GM18498 (cell line): Measurements from ENCODE around the gene TANGO2.

ENCODE experiments used
- ATAC-seq: cut with Tn5 transposase; IDR thresholded peaks from one replicate; pipeline ENCODE4 v1.9.1; 2021; ENCODE audit warnings: mild to moderate bottlenecking, moderate library complexity; ENCODE audit not compliant: unreplicated experiment

The TANGO2 gene

GRCh38 chr22:20024650-20025397, 3.9 kb downstream of the TANGO2 start:
- ATAC-seq = no peak

DNA sequence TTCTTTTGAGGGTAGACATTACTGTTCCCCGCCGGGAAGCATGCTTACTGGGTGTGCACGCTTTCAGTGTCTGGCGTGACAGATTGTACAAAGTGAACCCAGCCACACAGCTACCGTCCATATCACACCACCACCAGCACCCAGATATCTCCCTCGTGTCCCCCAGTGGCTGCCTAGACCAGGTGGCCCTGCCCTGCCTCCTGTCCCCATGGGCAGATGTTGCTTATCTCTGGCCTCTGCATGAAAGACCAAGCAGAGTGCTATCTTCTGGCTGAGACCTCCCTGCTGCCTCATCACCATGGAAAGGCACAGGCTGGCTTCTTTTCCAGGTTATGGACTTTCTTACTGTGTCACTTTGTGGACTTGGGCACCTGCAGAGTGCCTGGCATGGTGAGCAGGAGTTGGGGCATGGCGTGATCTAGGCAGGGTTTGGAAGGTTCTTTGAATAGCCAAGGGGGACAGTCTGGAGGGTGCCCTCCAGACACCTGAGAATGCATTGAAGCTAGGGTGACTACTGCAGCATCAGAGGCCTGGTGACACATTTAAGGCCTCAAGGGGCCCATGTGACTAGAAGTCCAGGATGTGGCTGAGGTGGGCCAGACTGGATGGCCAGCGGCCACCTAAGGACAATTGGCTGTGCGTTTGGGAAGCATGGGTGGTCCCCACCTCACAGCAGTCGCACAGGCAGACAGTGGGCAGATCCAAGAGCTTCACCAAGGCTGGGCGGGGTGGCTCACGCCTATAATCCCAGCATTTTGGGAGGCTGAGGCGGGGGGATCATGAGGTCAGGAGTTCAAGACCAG, 4.7 kb downstream of the TANGO2 start:
- no peak for ATAC-seq

DNA sequence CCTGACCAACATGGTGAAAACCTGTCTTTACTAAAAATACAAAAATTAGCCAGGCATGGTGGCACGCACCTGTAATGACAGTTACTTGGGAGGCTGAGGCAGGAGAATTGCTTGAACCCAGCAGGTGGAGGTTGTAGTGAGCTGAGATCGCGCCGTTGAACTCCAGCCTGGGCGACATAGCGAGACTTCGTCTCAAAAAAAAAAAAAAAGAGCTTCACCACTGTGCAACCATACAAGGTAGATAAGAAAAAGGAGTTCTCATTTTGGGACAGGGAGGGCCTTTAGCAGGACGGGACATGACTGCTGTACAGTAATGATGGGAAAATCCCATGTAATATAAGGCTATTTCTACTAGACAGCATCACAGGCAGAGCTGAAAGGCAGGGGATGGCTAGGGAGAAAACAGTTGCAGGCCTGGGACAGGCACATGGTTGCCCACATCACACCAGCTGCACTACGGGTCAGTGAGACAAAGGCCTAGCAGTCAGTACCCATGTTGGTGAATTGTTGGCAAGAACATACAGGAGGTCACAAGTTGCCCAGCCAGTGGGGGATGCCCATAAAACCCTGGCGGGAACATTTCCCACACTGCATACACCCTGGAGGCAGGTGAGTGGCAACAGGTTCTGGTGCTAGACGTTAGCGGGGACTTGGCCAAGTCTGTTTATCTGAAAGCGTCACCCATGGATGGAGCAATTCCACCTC, 5.4 kb downstream of the TANGO2 start:
- no peak for ATAC-seq

- no peak for ATAC-seq
These were observed 6.2 kb downstream of the TANGO2 start for GRCh38 chr22:20026996-20027601.

DNA sequence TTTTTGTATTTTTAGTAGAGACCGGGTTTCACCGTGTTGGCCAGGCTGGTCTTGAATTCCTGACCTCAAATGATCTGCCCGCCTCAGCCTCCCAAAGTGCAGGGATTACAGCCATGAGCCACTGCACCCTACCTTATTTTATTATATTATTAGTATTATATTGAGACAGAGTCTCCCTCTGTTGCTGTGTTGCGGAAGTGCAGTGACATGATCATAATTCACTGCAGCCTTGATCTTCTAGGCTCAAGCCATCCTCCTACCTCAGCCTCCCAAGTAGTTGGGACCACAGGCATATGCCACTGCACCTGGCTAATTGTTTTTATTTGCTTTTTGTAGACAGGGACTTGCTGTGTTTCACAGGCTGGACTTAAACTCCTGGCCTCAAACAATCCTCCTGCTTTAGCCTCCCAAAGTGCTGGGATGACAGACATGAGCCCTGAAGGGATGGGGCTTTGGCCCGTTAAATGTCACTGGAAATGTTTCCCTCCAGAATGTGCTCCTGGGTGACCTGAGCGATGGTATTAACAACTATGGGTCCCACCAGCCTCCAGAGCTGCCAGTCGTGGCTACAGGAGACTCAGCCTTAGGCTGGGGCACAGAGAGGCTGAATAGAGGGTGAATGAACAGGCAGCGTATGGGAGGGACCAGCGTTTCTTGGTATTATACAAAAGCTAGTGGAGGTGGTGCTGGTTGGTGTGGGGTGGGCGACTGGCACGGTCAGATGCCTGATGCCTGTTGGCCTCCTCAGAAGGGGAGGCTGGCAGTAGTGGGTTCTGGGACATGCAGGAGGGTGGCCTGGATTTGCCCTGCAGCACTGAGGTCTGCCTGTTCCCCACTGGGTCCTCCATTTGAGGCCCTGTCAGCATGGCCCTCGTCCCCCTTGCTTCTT, 7.3 kb downstream of the TANGO2 start:
- ATAC-seq = no peak

DNA sequence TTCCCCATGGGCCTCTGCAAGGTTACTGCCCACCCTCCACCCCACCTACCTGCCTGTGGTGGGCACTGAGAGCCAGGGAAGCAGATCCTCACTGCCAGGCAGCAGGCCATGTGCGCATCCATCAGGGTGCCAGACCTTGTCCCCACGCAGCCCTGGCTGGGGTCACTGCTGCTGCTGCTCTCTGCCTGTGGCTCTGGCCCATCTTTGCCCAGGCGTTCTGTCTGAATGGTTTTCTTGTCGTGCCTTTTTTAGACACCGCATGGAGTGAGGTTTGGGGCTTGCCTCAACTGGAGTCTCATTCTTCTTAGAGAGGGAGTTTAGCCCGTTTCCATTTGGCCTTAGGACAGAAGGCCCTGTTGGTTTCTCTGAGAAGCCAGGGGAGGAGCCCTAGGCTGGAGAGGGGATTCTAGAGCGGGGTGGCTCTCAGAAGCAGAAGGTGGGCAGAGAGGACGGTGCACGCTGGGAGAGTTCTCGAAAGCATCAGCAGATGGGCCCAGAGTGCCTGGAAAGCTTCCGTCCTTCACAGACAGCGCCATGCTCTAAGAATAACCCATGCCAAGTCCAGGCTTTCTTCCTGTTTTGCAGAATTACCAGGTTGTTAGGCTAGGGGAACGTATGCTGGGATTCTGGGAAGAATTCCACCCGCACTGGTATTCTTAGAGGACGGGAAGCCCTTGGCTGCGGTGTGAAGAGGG, 8.1 kb downstream of the TANGO2 start:
- ATAC-seq = no peak

DNA sequence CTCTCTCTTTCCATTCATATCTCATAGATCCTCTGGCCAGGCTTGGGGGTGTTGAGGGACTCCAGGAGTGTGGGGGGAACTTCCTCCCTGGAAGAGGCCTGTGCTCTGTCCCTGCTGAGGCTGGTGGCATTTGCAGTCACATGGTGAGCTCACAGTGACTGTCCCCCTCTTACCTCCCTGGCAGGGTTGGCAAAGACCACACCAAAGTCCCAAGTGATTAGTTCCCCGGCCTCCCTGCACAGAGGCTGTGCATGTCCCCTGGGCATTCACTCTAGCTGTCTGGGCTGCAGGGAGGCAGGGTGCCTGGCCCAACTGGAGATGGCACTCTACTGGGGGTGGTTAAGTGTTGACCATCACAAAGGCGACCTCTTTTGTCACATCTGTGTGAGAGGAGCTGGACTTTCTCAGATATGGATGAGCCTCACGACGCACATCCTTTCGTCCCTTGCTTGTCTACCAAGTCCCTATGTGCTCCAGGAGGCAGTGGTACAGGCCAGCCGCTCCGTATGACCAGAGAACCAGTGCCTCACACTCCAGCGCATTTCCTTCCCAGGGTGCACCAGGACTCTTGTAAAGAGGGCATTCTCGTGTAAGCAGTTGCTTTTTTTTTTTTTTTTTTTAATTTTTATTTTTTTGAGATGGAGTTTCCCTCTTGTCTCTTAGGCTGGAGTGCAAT, 8.8 kb downstream of the TANGO2 start:
- ATAC-seq = no peak

DNA sequence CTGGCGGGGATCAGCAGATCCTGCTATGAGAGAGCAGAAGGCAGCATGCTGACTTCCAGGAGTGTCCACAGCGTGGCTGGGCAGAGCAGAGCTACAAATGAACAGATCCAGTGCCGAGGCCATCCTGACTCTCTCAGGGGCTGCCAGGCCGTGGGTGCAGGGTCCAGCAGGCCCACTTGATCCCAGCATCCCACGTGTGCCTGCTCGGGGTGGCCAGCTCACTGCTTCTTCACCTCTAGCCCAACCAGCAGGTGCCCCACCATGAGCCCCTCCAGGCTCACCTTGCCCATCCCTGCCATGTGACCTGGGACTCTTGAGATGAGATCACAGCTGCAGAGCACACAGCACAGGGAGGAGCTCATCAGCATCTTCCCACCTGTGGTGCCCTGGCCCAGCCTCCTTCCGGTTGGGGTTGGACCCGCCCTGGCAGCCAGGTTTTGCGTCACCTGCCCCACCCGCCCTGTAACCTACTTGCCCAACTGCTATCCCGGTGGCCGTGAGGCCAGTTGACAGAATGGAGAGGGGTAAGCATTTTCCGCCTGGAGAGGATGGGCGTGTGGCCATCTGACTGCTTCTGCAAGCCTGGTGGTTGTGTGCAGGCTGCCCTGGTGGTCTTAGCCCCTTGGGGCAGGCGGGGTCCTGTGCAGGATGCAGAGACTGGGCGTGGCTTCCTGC, 11.0 kb downstream of the TANGO2 start:
- no peak for ATAC-seq

DNA sequence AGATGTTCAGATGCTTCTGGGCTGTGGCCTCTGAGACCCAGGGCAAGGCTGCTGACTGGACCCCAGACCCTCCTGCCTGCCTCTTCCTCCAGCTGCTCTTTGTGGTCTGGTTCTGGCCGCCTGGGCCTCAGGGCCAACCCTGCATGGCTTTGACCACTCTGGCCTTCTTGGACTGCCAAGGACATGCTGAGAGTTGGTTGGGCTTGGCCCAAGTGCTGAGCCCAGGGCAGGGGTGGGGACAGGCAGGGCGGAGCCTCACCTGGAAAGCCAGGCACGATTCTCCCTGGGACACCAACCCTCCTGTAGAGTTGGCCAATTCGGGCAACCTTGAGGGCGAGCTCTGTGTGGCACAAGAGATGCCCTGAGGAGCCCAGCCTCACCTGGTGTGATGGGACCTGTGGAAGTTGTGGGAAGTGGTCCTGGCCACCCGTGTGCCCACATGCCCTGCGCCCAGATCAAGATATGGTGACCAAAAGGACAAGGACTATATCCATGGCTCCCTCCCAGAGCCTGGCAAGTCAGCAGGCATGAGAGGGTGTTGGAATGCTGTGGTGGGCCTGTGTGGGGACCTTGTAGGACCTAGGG, 11.6 kb downstream of the TANGO2 start:
- ATAC-seq = no peak

DNA sequence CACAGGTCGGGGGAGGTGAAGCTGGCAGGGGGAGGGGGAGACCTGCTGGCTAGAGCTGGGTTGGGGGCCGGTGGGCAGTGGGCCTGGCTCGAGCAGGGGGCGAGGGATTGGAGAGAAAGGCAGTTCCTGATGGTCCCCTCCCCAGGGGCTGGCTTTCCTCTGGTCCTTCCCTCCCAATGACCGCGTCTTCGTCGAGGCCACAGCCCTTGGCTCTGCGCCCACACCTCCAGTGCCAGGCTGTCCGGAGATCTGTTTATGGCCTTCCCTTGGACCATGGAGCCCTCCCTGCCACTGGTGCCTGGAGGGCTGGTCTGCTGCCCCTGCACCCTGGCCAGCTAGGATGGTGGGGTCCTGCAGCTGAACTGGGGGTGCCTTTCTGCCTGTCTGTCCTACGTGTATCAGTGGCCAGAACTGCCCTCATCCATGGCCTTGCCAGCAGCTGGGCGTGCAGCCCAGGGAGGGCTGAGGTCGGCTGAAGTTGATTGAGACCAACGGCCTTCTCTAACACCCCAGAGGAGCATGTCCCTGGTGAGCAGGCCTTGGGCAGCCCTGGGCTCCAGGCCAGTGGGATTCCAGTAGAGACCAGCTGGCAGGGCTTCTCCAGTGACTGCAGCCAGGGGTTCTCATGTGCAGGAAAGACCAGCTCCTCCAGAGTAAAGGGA, 12.3 kb downstream of the TANGO2 start:
- no peak for ATAC-seq

GRCh38 chr22:20034143-20034542, 13.2 kb downstream of the TANGO2 start:
- ATAC-seq = no peak

DNA sequence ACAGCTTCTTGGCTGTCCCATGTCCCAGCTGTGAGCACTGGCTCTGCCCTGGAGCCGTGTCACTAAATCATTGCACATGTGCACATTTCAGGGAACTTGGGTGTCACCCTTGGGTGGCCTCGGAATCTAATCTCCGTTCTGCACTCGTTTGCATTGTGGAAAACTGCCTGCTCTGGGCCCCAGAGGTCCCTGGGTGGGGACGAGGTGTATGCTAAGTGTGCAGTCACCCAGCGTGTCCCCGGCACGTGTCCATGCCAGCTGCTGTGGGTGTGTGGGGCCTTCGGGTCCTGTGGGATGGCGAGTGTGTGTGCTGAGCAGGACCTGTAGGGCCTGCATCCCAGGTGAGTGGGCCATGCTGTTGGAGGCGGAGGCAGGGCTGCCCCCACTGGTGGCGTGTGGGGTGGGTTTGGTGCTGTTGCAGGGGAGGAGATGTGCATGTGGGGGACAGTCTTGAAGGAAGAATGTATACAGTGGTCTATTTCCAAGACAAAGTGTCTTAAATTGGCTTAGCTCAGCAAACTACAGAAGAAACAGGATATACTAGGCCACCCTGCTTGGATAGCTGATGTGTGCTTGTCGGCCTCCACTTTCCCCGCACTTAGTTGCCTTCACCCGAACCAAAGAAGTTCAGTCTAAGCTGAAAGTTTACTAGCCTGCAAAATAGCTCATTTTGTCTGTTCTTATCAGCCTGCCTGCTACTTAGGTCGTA, 14.6 kb downstream of the TANGO2 start:
- ATAC-seq = no peak

DNA sequence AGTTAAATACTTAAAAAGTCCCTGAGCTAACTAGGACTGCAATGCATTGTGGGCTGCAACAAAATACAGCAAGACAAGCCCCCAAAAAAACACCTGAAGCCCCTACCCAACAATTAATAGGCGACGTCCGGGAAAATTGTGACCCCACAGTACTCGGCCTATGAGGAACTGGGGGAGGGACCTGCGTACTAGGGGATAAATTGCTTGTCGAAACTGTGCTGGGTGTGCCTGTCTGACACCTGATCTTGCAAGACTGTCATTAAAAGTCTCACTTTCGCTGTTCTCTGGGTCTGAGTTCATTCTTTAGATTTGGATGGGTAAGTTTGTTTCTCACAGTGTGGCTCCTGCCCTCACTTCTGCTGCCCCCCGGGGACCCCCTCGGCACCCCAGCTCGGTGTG, 15.2 kb downstream of the TANGO2 start:
- no peak for ATAC-seq

DNA sequence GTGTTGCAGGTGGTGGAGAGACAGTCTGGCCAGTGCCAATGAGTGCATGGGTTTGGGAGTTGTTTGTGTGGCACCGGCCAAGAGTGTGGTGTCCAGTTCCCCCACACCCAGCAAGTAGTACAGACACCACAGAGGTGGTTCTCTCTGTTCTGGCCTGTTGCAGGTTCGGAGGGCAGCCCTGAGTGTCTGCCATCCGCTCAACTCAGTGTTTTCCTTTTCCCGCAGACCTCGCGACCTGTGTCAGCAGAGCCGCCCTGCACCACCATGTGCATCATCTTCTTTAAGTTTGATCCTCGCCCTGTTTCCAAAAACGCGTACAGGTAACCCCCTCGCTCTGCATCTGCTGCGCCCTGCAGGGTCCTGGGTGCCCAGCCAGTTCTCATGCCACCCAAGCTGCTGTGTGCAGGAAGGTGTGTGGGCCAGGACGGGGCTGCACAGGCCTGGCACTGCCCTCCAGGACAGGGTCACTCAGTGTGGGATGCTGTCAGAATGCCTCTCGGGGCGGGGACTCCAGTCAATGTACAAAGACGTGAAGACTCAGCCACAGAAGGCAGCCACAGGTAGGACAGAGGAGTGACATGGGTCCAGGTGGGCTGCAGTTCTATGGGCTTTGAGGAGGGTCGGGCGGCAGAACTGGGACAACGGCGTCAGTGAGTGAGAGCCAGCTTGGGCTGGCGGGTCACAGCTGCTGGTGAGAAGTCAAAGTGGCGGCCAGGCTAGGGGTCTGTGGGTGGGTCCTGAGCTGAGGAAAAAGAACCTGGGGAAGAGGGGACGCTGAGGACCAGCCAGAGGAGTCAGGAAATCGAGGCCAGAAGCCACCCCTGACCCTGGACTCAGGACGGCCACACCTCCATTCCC, 15.9 kb downstream of the TANGO2 start:
- ATAC-seq = no peak

DNA sequence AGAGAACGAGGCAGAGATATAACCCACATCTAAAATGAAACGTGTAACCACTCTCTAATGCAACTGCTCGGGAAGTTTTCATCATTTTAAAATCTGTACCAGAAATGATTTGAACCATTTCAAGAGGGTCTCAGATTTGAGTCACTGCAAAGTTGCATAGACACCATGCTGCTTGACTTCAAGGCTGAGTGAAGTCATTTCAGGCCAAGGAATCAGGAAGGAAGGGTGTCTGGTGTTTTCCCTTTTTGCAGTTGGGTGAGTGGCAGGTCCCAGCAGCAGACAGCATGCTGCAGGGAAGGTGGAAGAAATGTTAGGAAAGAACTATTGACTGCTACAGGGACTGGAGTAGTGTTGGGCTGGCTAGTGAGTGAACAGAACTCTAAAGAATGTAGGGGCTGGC, 16.5 kb downstream of the TANGO2 start:
- ATAC-seq = no peak

DNA sequence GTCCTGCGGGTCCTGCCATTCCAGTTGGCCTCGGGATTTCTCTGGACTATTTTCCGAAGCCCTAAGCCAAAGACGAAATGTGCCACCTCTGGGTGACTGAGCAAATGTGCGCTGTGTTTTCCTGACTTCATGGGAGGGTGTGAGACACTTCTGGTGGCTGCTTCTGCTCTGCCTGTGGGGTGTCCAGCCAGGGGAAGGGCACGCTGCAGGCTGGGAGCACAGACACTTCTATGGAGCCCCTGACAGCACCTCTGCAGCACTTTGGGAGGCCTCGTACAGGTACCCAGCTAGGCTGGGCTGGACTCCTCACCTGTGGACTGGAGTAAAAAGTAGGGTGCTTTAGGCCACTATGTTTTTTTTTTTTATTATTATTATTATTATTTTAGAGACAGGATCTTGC, 17.7 kb downstream of the TANGO2 start:
- no peak for ATAC-seq
